NT2/D1 (cell line): ENCODE measurements around the gene ITPK1.
"Not testable (repeated sequence)": the region's sequence is repeated elsewhere in the genome, so short reads cannot be mapped to it uniquely, and the experiment has no call there.

Source experiments
- DNase-seq: peaks from one replicate; pipeline ENCODE4 v3.0.0-alpha.2; 2011; ENCODE audit warnings: low read depth, low spot score
- H3K27me3 ChIP-seq: 2 replicates; pipeline ENCODE4 v1.6.0; 2011; ENCODE audit warnings: mild to moderate bottlenecking; ENCODE audit not compliant: insufficient read length, insufficient read depth
- H3K36me3 ChIP-seq: 2 replicates; pipeline ENCODE4 v1.6.1; 2011; ENCODE audit warnings: mild to moderate bottlenecking, low read length, mixed read lengths; ENCODE audit not compliant: insufficient read depth, insufficient read length
- H3K4me1 ChIP-seq: 2 replicates; pipeline ENCODE4 v1.5.1; 2011; ENCODE audit not compliant: insufficient read depth, insufficient read length
- H3K4me3 ChIP-seq: 2 replicates; pipeline ENCODE4 v1.5.1; 2011; ENCODE audit warnings: low read depth; ENCODE audit not compliant: insufficient read length
- H3K9ac ChIP-seq: 2 replicates; pipeline ENCODE4 v1.6.0; 2011; ENCODE audit warnings: low read depth; ENCODE audit not compliant: insufficient read length
- H3K9me3 ChIP-seq: 2 replicates; pipeline ENCODE4 v1.5.1; 2011; ENCODE audit warnings: mild to moderate bottlenecking, low read length; ENCODE audit not compliant: insufficient read depth
- SUZ12 ChIP-seq: IDR thresholded peaks from 2 replicates; pipeline ENCODE4 v1.6.1; 2011; ENCODE audit not compliant: insufficient read length, insufficient read depth; ENCODE audit errors: extremely low read depth
- YY1 ChIP-seq: IDR thresholded peaks from 2 replicates; pipeline ENCODE4 v1.6.1; 2011; ENCODE audit not compliant: insufficient read length, insufficient read depth
- ZNF274 ChIP-seq: IDR thresholded peaks from 2 replicates; pipeline ENCODE4 v1.6.1; 2011; ENCODE audit warnings: mild to moderate bottlenecking, low read depth, low read length

ITPK1 gene

DNA sequence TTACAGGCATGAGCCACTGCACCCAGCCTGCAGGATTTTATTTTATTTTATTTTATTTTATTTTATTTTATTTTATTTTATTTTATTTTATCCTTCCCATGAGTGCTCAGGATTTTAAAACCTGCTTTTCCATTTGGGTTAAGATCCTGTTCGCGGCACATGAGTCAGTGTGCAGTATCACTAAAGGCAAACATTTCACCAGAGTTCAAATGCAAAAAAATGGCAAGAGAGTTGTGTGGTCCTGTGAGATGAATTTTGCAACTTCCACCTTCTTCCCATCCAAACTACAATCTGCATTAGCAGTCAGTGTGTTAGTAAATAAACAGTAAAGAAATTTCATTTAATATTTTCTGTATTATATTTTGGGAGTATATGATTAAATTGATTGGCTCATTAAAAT is 39.9 kb upstream of the ITPK1 start:
- Histone ChIP-seq H3K4me1 (no peaks in the 10 kb centered on the region), H3K36me3 (no peaks in the 10 kb centered on the region), H3K4me3 (no peak overlapping the region), H3K27me3 (no peaks in the 10 kb centered on the region), H3K9ac (no peak overlapping the region), H3K9me3 (no peaks in the 10 kb centered on the region)
- no peak for DNase-seq
- no peak for TF ChIP-seq ZNF274
- no peak for TF ChIP-seq YY1
- TF ChIP-seq SUZ12 = no peak

DNA sequence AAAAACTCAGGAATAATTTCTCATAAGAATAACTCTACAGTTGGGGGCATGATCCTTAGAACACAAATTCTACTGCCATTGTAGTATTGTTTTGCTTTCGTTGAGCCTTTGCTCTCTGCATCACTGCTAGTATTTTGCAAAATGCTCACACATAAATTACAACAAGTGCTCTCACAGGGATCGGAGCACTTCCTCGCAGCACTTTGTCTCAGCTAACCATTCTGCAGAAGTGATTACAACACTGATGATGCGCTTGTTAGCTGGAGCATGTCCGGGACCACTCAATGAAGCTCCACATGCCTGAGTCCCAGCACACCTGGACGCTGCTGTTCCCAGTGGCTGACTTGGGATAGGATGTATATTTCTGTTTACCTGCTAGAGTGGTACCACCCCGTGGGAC is 37.4 kb upstream of the ITPK1 start:
- Histone ChIP-seq H3K4me3 (no peak overlapping the region), H3K27me3 (no peaks in the 10 kb centered on the region), H3K36me3 (no peaks in the 10 kb centered on the region), H3K9me3 (no peaks in the 10 kb centered on the region), H3K9ac (no peak overlapping the region), H3K4me1 (peaks cover 1% of the 10 kb centered on the region)
- TF ChIP-seq SUZ12 = no peak
- no peak for TF ChIP-seq ZNF274
- no peak for DNase-seq

DNA sequence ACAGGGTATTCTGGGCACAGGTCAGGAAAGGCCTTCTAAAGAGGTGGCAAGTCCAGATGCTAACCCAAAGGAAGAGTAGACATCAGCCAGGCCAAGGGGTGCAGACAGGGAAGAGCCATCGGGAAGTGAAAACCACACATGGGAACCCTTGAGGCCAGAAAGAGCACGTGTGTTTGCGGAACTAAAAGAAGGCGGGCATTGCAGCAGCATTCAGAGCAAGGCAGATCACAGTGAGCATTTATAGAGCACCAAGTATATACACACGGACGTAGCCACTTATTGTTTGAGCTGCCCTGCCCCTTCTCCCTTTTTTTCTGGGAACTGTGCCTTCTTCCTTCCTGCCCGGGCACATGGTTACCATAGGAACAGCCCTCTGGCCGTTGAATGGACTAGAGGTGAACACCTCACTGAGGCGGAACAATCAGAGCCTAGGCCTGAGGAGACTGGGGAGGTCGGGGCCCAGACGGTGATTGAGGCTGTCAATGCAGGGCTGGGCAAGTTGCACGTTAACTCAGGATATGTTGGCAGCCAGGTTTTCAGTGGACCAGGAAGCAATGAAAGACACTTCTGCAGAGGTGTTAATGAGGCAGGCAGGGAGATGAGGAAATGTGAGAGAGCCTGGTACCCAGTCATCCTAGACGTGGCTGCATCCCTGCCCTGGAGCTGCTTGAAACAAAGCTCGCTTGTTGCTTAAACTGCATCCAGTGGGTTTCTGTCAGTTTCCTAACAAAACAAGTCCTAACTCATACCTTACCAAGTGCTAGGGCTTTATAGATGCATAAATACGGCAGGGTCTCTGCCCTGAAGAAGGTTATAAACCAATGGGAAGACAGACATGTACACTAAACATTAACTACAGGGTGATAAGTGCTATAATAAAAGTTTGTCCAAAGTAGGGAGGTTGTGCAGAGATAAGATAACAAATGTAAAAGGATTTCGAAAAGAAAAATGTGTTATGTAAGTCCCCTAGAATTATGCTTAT is 34.8 kb upstream of the ITPK1 start:
- DNase-seq = no peak
- TF ChIP-seq YY1 (no peak), SUZ12 (no peak), ZNF274 (no peak)
- H3K9ac ChIP-seq = no peak overlapping the region

DNA sequence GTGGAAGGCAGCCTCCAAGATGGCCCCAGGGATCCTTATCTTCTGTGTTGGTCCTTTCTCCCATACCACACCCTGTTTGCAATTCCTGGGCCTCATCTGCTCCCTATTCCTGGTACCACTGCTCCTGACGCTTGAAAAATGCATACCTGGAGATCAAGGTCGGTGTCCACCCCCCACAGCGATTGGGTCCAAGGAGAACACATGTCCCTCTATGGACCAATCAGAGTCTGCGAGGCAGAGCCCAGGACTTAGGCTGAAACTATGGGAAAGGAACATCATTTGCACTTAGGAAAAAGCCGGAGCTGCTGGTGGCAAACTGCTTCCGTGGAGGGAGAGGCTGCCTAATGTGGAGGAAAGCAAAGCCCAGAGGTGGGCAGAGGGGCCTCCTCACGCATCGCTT is 33.3 kb upstream of the ITPK1 start:
- H3K27me3 ChIP-seq = no peaks in the 10 kb centered on the region
- no peak overlapping the region for H3K9ac ChIP-seq
- no peaks in the 10 kb centered on the region for H3K9me3 ChIP-seq
- no peaks in the 10 kb centered on the region for H3K36me3 ChIP-seq
- no peak for TF ChIP-seq YY1
- no peak for TF ChIP-seq SUZ12
- TF ChIP-seq ZNF274 = no peak
- peaks cover 1% of the 10 kb centered on the region for H3K4me1 ChIP-seq
- DNase-seq = no peak
- H3K4me3 ChIP-seq = no peak overlapping the region

More for the DNA sequence above, 34.8 kb upstream of the ITPK1 start:
- Histone ChIP-seq H3K9me3 (no peaks in the 10 kb centered on the region), H3K4me3 (no peak overlapping the region), H3K4me1 (peaks cover 1% of the 10 kb centered on the region), H3K27me3 (no peaks in the 10 kb centered on the region), H3K36me3 (no peaks in the 10 kb centered on the region)

DNA sequence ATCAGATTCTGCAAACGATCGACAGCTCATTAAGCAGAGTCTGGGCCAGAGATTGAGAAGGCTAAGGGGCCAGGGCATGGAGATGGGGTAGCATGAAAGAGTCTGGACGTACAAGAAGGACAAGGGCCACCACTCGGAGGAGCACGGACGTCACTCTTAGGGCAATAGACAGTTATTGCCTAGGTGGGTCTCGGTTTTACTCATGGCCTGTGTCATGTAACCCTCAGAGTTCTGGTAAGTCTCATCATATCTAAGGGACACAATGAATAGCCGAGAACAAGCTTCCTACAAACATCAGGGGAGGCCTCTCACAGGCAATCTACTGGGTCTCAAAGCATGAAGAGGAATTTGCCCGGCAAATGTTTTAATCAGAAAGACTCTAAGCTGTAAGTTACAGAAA is 30.4 kb upstream of the ITPK1 start:
- no peaks in the 10 kb centered on the region for H3K27me3 ChIP-seq
- DNase-seq = no peak
- H3K4me3 ChIP-seq = no peak overlapping the region
- no peak for TF ChIP-seq ZNF274
- TF ChIP-seq SUZ12 = no peak
- TF ChIP-seq YY1 = no peak
- H3K36me3 ChIP-seq = no peaks in the 10 kb centered on the region
- no peaks in the 10 kb centered on the region for H3K9me3 ChIP-seq
- H3K9ac ChIP-seq = no peak overlapping the region
- H3K4me1 ChIP-seq = peaks cover 1% of the 10 kb centered on the region

DNA sequence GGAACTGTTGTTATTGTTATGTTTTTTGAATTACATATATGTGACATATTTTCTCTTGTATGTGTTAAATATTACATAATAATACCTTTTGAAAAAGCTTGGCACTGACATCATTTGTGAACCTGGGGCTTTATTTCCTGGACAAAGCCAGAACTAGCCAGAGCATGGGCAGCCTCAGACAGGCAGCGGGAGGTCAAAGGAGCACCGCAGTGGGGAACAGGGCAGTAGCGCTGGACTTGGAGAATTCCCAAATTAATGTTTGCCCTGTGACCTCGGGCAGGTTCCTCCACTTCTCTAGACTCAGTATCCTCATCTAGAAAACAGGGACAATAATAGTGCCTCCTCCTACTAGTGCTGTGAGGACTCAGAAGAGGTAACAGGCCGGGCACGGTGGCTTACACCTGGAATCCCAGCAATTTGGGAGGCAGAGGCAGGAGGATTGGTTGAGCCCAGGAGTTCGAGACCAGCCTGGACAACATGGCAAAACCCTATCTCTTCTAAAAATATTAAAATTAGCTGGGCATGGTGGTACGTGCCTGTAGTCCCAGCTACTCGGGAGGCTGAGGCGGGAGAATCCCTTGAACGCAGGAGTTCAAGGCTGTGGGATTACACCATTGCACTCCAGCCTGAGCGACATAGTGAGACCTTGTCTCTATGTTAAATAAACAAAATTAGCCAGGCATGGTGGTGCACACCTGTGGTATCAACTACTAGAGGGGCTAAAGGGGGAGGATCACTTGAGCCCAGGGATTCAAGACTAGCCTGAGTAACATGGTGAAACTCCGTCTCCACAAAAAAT is 27.3 kb upstream of the ITPK1 start:
- no peaks in the 10 kb centered on the region for H3K27me3 ChIP-seq
- H3K36me3 ChIP-seq = no peaks in the 10 kb centered on the region
- DNase-seq = no peak
- H3K4me3 ChIP-seq = no peak overlapping the region
- no peak for TF ChIP-seq SUZ12
- no peak for TF ChIP-seq YY1
- TF ChIP-seq ZNF274 = no peak
- H3K9me3 ChIP-seq = no peaks in the 10 kb centered on the region
- H3K4me1 ChIP-seq = no peaks in the 10 kb centered on the region
- no peak overlapping the region for H3K9ac ChIP-seq

DNA sequence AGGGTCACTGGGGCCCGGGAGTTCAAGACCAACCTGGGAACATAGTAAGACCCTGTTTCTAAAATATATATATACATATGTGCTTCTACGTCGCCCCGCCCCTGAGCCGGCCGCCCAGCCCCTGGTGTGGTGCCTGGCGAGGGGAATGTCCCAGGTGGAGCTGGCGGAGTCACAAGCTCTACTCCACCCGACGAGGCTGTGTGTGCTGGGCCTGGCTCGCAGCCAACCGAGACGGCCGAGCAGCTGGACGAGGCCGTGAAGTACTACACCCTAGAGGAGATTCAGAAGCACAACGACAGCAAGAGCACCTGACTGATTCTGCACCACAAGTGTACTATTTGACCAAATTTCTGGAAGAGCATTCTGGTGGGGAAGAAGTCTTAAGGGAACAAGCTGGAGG is 22.1 kb upstream of the ITPK1 start:
- Histone ChIP-seq H3K27me3 (no peaks in the 10 kb centered on the region), H3K36me3 (no peaks in the 10 kb centered on the region), H3K9me3 (no peaks in the 10 kb centered on the region), H3K4me3 (no peak overlapping the region), H3K4me1 (no peaks in the 10 kb centered on the region), H3K9ac (no peak overlapping the region)
- DNase-seq = no peak
- no peak for TF ChIP-seq YY1
- TF ChIP-seq SUZ12 = no peak
- TF ChIP-seq ZNF274 = no peak

DNA sequence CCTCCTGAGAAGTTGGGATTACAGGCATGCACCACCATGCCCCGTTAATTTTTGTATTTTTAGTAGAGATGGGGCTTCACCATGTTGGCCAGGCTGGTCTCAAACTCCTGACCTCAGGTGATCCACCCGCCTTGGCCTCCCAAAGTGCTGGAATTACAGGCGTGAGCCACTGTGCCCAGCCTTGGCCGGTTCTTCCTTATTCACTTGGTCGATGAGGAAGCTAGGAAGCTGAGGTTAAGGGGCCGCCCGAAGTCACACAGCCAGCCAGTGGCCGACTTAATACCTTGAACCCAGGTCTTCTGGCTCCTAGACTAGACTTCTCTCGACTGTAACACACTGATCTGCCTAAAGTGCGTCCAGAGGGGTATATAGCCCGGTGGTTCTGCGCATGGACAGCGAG is 20.8 kb upstream of the ITPK1 start:
- H3K9me3 ChIP-seq, H3K36me3 ChIP-seq, H3K4me3 ChIP-seq, H3K27me3 ChIP-seq, H3K4me1 ChIP-seq, DNase-seq, H3K9ac ChIP-seq: not testable (repeated sequence)
